Fibroblast of pulmonary artery (primary cell): ENCODE measurements around the gene CDY1.
"Not testable (repeated sequence)": the region's sequence is repeated elsewhere in the genome, so short reads cannot be mapped to it uniquely, and the experiment has no call there.

ENCODE experiments used
- DNase-seq: peaks from one replicate; pipeline ENCODE4 v3.0.0-alpha.2; 2010; ENCODE audit warnings: low read depth
- H3K4me3 ChIP-seq: replicated peaks from 2 replicates; pipeline ENCODE4 v1.5.1; 2011; ENCODE audit warnings: low read depth, mild to moderate bottlenecking, control low read depth, low read length, moderate library complexity

CDY1 gene

GRCh38 chrY:25621817-25622216 is at the start of gene CDY1:
Gene CDY1 (plus strand): TSS chrY:25622117. CDS start chrY:25622443, 326 bp downstream.
- not testable (repeated sequence) for H3K4me3 ChIP-seq, DNase-seq

GRCh38 chrY:25593336-25593735 is 28.6 kb upstream of the CDY1 start:
- DNase-seq, H3K4me3 ChIP-seq: not testable (repeated sequence)

- H3K4me3 ChIP-seq, DNase-seq: not testable (repeated sequence)
Measured at GRCh38 chrY:25620209-25620608, 1.7 kb upstream of the CDY1 start.

GRCh38 chrY:25626524-25626923 is 4.6 kb downstream of the CDY1 start:
- not testable (repeated sequence) for DNase-seq, H3K4me3 ChIP-seq

- not testable (repeated sequence) for DNase-seq, H3K4me3 ChIP-seq
Measured at GRCh38 chrY:25630383-25631112, 8.6 kb downstream of the CDY1 start.

- H3K4me3 ChIP-seq, DNase-seq: not testable (repeated sequence)
Measured at GRCh38 chrY:25639852-25640251, 17.9 kb downstream of the CDY1 start.

GRCh38 chrY:25643024-25643915 is 21.4 kb downstream of the CDY1 start:
- not testable (repeated sequence) for DNase-seq

More at GRCh38 chrY:25643024-25643915, 21.4 kb downstream of the CDY1 start:
- H3K4me3 ChIP-seq: not testable (repeated sequence)
